ENCODE data around the gene SPEG.
"Not testable (repeated sequence)": the region's sequence is repeated elsewhere in the genome, so short reads cannot be mapped to it uniquely, and the experiment has no call there.

SPEG gene

GRCh38 chr2:219405451-219405850, 29.2 kb upstream of the SPEG start:
- FAIRE-seq, result no peak

- no peak for FAIRE-seq
Measured at GRCh38 chr2:219405958-219406860, 28.4 kb upstream of the SPEG start.

- no peak for FAIRE-seq
Measured at GRCh38 chr2:219406861-219407230, 27.8 kb upstream of the SPEG start.

- not testable (repeated sequence) for FAIRE-seq
Measured at GRCh38 chr2:219407343-219407742, 27.3 kb upstream of the SPEG start.

GRCh38 chr2:219408204-219408603, 26.4 kb upstream of the SPEG start:
- FAIRE-seq, result no peak

GRCh38 chr2:219408631-219409030, 26.0 kb upstream of the SPEG start:
- FAIRE-seq, result no peak

- no peak for FAIRE-seq
Measured at GRCh38 chr2:219409619-219410018, 25.0 kb upstream of the SPEG start.

- no peak for FAIRE-seq
Measured at GRCh38 chr2:219410390-219410789, 24.3 kb upstream of the SPEG start.

GRCh38 chr2:219414857-219415256, 19.8 kb upstream of the SPEG start:
- FAIRE-seq, result no peak

GRCh38 chr2:219415580-219416234, 18.9 kb upstream of the SPEG start:
- FAIRE-seq, result no peak

- FAIRE-seq, result no peak
Measured at GRCh38 chr2:219416235-219416602, 18.4 kb upstream of the SPEG start.

- FAIRE-seq, result no peak
Measured at GRCh38 chr2:219416938-219417337, 17.7 kb upstream of the SPEG start.

- FAIRE-seq, result no peak
Measured at GRCh38 chr2:219417374-219417773, 17.3 kb upstream of the SPEG start.

- no peak for FAIRE-seq
Measured at GRCh38 chr2:219418155-219419011, 16.3 kb upstream of the SPEG start, which contains the start of gene DES. Gene DES (plus strand): TSS chr2:219418377. CDS start chr2:219418463, 86 bp downstream.

GRCh38 chr2:219419012-219419324, 15.7 kb upstream of the SPEG start:
- FAIRE-seq, result no peak

GRCh38 chr2:219419331-219420197, 15.1 kb upstream of the SPEG start:
- no peak for FAIRE-seq

- FAIRE-seq, result no peak
Measured at GRCh38 chr2:219420687-219421086, 14.0 kb upstream of the SPEG start.

GRCh38 chr2:219421323-219421722, 13.3 kb upstream of the SPEG start:
- FAIRE-seq, result no peak

- FAIRE-seq, result no peak
Measured at GRCh38 chr2:219422952-219423534, 11.6 kb upstream of the SPEG start.

GRCh38 chr2:219423652-219424377, 10.8 kb upstream of the SPEG start:
- FAIRE-seq, result no peak

Data from islet of Langerhans (tissue), 1 donor.